Measurements from ENCODE around the gene EGLN1. TPM values are rescaled to one million over a fixed set of nuclear protein-coding genes. Genes with fewer than 3 reads are reported as not detected.
A peak's percentile ranks its signal among the peaks of the same experiment; 100 is the strongest.

EGLN1 gene
- total and polyA plus RNA-seq, 8 donors = 19.4 to 54.6 (median 40.5) TPM

DNA sequence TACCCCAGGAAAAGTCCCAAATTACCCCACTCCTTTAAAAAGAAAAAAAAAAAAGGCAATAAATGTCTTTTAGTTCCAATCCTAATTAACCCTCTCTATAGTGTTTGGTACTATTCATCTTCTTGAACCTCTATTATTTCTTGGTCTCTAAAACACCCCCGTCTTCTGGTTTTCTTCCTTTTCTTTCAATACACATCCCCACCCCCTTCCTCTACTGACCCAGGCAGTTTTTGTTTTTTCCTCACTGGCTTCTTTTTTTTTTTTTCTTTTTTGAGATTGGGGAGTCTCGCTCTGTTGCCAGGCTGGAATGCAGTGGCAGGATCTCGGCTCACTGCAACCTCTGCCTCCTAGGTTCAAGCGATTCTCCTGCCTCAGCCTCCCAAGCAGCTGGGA lies 26.1 kb downstream of the EGLN1 start:
- peaks cover 16 to 26% of the 10 kb centered on the region in 2 donors for H3K4me1 ChIP-seq
- H3K27me3 ChIP-seq = no peaks in the 10 kb centered on the region
- H3K36me3 ChIP-seq = no peaks in the 10 kb centered on the region
- DNase-seq (no peak), ATAC-seq (no peak)
- no peaks in the 10 kb centered on the region for H3K9me3 ChIP-seq
- intact Hi-C loops (cut with DNase I) = no loop called here
- H3K4me3 ChIP-seq = no peak overlapping the region
- no peak for TF ChIP-seq CTCF (IDR thresholded peaks at IDR 0.05)
- peak overlapping the region; percentile 41 to 51 for H3K27ac ChIP-seq

- peak; percentile 82 for ATAC-seq
- no peak for TF ChIP-seq CTCF (IDR thresholded peaks at IDR 0.05)
- Histone ChIP-seq H3K9me3 (no peaks in the 10 kb centered on the region), H3K4me1 (peaks cover 16 to 28% of the 10 kb centered on the region in 2 donors), H3K36me3 (no peaks in the 10 kb centered on the region), H3K4me3 (no peak overlapping the region), H3K27ac (peak overlapping the region; percentile 41 to 51), H3K27me3 (no peaks in the 10 kb centered on the region)
- DNase-seq = peak in 1 of 4 donors; percentile 52
- intact Hi-C loops (cut with DNase I) = no loop called here
Observed at GRCh38 chr1:231395076-231395997, 26.8 kb downstream of the EGLN1 start.

DNA sequence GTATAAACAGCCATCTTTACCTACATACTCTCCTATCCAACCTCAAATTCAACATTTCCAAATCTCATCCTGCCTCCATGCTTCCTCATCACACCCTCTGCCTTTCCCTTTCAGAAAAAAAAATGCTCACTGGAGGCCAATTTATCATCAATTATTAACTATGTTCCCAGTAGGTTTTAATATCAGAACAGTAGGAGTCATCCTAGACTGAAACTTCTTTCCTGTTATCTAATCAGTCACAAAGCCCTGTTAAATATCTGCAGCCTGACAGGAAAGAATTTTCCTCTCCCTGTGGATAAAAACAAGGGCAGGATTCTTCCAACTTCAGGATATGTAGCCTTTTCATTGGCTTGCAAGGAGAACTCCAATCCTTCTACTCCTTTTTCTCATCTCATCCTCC lies 28.4 kb downstream of the EGLN1 start:
- Histone ChIP-seq H3K4me1 (peaks cover 16 to 37% of the 10 kb centered on the region in 2 donors), H3K27ac (peak overlapping the region in 1 of 2 donors; percentile 9)

DNA sequence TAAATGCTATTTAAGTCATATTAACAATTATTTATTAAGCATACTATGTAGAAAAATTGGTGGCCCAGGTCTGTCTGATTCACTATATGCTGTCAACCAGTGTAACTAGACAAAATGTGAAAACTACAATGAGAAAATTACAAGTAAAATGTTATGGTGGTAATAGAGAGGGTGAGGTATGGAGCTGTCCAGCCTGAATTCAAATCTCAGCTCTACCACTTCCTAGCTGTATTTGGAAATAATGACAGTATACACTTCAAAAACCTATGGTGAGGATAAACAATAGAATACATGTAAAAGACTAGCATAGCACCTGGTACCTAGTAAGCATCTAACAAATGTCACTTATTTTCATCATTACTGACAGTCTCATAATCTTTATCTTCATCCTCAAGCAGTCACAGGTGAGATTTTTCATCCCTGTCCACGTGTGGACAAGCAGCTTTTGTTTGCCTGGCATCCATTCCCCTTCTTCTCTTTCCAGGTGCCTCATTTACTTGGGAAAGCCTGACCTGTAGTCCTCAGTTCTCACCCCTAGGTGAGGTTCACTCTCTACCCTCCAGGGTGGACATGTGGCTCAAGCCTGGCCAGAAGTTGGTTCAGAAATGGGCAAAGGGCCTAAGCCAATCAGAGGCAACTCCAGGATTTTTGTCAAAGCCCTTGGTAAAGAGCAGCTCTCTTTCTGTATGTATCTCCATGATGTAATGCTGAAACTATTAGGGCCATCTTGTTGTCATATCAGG lies 29.5 kb downstream of the EGLN1 start:
- intact Hi-C loops (cut with DNase I) = no loop called here
- TF ChIP-seq CTCF (IDR thresholded peaks at IDR 0.05) = no peak
- DNase-seq (no peak), ATAC-seq (no peak)
- Histone ChIP-seq H3K4me1 (peaks cover 11 to 35% of the 10 kb centered on the region in 2 donors), H3K27me3 (no peaks in the 10 kb centered on the region), H3K36me3 (no peaks in the 10 kb centered on the region), H3K27ac (no peak overlapping the region), H3K9me3 (no peaks in the 10 kb centered on the region), H3K4me3 (no peak overlapping the region)

More for the DNA sequence above, 28.4 kb downstream of the EGLN1 start:
- Histone ChIP-seq H3K36me3 (no peaks in the 10 kb centered on the region), H3K9me3 (no peaks in the 10 kb centered on the region), H3K27me3 (no peaks in the 10 kb centered on the region), H3K4me3 (no peak overlapping the region)
- DNase-seq (no peak), ATAC-seq (no peak)
- intact Hi-C loops (cut with DNase I) = no loop called here
- TF ChIP-seq CTCF (IDR thresholded peaks at IDR 0.05) = no peak

- Histone ChIP-seq H3K27ac (no peak overlapping the region), H3K36me3 (no peaks in the 10 kb centered on the region), H3K4me1 (peaks cover 0 to 26% of the 10 kb centered on the region in 2 donors), H3K9me3 (no peaks in the 10 kb centered on the region), H3K4me3 (no peak overlapping the region), H3K27me3 (no peaks in the 10 kb centered on the region)
- DNase-seq (no peak), ATAC-seq (no peak)
- intact Hi-C loops (cut with DNase I) = no loop called here
- no peak for TF ChIP-seq CTCF (IDR thresholded peaks at IDR 0.05)
Observed at GRCh38 chr1:231390071-231390470, 32.0 kb downstream of the EGLN1 start.
